CD4-positive, alpha-beta T cell treated with Interleukin-15 for 1 hour (primary cell): Measurements from ENCODE around the gene BPIFB4.

Source experiments
- DNase-seq: peaks from one replicate; pipeline ENCODE4 v3.0.0-alpha.2; 2020

The BPIFB4 gene

DNA sequence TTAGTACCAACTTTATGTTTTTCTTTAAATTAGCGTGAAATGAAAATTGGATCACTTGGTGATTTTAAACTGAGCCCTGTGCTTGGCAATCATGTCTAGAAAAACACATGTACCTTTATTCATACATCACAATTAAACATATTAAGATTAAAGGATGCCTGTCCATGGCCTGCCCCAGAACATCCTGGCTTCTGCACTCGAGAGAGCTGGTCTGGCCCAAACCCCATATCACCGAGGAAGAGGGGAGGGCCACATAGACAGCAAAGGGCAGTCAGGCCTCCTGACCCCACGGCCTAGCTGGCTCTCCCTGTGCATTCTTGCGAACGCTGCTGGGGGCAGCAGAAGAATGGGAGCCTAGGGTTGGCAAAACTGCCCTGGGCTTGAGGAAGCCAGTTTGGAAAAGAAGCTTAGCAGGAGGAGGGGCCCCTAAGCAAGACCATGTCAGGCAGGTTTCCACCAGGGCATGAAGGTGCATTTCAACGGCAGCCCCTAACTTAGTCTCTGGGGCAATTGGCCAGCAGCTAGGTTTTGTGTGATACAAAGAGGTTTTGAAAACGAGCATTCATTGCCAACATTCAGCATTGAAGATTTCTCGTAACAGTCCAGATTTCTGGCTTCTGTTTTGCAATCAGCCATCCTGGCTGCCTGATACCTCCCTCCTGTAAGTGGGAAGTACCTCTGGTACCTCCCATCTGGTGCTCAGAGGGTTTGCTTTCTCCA is 17.2 kb upstream of the BPIFB4 start:
- no peak for DNase-seq

DNA sequence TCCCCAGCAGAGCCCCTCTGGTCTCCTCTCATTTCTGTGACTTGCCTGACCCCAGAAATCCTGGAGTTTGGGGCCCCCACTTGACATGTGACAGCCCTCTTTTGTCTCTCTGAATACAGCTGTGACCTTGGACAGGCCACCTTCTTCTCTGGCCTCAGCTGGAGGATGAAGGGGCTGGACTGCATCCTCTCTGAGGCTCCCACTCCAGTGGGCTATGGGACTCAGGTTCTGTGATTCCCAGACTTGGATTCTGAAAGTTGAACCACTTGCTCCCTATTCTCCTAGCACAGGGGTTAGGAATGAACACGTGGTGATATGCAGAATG is 16.7 kb upstream of the BPIFB4 start:
- no peak for DNase-seq

DNA sequence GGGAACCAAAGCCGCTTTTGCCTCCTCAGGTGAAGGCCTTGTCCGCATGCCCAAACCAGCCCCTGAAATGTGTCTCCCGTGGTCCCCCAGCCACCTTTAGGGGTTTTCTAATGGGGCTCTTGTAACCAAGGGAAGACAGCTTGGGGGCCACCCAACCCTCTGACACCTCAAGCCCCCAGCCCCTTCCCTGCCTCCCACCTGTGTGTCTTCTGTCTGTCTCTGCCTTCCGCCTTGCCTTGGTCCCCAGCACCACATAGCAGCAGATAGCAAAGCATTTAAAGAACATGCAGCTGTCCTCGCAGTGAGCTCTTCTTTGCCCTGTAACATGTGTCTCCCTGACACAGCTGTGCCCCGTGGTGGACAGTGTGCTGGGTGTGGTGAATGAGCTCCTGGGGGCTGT is 16.2 kb upstream of the BPIFB4 start:
- no peak for DNase-seq

DNA sequence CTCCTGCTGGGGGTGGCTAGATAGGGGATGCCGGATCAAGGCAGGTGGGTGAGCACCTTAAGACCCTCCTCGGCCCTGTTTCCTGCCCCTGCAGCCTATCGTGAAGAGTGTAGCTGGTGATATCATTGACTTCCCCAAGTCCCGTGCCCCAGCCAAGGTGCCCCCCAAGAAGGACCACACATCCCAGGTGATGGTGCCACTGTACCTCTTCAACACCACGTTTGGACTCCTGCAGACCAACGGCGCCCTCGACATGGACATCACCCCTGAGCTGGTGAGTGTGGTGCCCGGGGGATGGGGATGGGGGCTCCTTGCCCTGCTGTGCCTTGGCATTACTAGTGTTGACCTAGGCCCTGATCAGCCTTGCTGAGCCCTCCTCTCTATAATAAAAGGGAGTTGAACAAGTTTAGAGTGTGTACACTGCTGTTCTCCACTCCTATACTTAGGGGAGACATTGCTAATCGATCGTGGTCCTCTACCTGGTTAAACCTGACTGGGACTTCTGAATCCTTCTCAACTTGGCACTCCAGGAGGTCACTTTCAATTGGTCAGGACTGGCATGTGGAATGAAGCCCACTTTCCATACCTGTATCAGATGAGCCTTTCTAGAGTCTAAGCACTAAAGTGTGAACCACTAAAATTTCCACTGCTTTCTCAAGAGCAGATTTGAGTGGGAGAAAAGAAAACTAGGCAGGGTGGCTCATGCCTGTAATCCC is 14.7 kb upstream of the BPIFB4 start:
- no peak for DNase-seq

DNA sequence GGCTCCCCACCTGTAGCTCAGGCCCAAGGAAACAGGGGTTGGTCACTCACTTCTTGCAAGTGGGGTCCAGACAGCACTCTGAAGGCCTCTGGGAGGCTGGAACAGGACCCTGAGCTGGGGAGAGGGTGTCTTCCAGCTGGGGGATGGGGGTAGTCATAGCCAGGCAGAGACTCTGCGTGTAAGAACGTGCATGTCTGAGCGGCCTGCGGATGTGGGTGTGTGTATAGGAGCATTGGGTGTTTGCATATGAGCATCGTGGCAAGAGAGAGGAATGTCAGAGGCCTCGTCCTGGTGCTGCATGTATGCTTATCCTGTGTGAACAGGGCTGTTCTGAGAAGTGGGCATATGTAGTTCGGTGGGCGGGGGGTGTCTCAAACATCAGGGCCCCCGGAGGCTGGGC is 13.7 kb upstream of the BPIFB4 start:
- no peak for DNase-seq

DNA sequence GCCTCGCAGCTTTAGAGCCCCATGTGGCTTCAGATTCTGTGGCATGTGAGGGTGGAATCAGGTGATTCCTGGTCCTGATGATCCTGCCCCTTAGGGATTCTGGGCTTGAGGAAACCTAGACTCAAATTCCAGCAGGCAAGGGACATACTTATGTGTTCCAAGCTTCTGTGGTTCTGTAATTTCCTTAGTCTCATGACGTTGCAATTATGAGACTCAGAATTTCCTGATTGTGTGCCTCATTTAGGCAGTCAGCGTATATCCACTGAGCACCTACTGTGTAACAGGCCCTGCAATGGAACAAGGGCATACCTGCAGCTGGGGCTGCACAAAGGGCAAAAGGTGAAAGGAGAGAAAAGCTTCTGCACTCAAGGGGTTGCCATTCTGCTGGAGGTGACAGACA is 11.6 kb upstream of the BPIFB4 start:
- no peak for DNase-seq

DNA sequence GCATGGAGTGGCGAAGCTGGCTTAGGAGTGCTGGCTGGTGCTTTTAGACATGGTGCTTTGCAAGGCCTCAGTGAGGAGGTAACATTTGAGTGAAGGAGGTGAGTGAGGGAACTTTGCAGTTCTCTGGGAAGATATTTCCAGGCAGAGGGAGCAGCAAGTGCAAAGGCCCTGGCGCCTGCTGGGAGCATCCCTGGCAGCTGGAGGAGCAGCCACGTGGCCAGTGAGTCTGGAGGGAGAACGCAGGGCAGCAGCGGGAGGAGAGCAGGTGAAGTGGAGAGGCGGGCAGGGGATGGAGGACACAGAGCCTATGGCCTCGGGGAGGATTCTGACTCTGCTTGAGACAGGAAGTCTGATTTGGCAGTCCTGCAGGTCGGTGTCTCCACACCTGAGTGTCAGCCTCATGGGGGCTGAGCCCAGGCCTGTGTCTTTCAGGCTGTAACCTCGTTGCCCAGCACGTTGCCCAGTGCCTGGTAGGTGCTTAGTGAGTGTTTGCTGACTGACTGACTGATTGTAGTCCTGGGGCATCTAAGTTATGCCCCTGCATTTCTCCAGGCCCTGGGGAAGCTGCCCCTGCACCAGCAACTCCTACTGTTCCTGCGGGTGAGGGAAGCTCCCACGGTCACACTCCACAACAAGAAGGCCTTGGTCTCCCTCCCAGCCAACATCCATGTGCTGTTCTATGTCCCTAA is 11.0 kb upstream of the BPIFB4 start:
- no peak for DNase-seq

DNA sequence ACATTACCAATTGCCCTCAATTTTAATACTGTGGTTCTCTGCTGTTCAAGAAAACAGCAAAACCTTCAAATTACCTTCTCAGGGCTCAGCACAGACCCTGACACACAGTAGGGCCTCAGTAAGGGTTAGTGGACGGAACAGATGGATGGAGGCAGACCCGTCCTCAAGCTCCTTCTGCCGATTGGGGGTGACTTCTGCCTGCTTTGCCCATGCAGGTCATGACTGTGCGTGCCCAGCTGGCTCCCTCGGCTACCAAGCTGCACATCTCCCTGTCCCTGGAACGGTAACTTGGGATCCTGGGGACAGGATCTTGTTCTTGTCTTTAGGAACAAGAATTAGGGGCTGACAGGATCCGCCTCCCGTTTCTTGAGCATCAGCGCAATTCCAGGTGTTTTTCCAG is 9.8 kb upstream of the BPIFB4 start:
- no peak for DNase-seq

DNA sequence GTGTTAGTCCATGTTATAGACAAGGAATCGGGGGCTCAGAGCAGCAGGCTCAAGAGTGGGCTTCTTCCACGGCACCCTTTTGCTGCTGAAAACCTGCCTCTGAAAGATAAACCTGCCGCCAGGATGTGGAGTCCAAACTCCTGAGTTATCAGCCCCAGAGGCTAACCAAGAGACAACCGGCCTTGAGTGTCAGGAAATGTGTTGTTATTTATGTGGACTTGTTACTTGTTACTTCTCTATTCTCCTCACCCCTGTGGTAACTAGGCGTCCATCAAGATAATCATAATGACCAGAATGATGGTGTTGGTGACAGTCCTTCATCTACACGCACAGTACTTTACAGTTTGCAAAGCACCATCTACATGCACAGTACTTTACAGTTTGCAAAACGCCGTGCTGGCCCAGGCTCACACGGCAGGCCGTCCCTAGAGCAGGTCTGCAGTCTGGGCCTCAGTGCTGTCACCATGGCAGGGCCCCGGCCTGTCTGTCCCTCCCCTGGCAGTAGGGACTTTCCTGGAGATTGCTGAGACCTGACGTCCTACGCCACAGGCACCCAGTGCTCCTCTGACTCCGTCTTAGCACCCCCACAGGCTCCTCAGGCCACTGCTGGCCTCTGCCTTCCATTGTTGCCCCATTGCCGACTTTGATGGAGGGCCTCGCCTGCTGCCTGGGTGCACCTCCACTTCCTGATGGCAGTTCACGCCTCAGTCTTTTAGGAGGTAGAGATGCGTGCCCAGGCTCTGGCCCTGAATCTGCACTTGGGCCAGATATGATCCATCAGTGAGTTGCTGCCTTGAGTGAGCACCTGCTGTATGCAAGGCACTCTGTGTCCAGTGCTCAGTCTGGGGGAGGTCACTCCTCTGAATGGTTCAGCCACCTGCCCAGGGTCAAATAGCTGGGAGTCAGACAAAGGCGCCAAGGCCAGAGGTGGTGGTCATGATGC is 9.1 kb upstream of the BPIFB4 start:
- no peak for DNase-seq

DNA sequence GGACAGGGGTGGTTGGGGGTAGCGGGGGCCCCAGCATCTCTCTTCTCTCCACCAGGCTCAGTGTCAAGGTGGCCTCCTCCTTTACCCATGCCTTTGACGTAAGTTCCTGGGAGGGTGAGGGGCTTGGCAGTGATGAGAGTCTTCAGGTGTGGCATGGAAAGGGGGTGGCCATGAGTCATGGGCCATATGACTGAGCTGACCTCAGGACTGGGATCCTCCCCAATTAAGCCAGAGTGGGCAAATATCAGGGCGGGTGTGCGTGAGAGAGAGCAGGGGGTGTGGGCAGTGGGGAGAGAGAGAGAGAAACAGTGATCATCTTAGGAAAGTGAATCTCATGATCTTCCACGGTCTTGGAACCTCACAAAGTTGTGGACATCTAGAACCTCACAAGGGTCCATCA is 8.2 kb upstream of the BPIFB4 start:
- no peak for DNase-seq

DNA sequence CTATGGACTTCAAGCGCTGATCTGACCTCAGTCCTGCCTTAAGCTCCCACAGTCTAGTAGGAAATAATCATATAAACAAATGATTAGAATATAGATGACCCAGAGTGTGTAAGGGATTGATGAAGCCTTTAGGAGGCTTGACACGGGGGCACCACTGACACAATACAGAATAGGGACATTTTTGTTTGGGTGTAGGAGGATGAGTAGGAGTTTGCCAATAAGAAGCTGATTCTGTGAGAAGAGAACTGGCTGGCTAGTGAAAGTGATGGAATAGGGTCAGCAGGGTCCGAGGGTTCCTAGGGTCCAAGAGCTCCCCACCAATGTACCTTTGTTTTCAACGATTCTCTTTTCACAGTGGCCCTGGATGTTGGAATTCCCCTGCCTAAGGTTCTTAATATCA is 7.1 kb upstream of the BPIFB4 start:
- no peak for DNase-seq

DNA sequence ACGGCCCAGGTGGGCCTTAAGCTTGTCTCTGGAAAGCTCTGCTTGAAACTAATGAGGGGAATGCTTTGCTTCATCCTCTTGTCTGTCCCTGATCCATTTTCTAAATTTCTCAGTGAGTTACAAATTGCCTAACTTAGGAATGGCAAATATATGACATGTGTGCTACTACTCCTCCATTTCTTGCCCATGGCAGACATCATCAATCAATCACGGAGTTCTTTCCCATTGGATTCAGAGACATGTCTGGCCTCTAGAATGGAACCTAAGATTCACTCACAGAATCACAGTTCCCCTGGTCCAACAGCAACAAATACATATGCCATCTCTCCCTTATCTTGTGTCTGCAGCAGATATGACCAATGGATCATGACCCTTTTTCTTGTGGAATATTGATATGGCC is 6.6 kb upstream of the BPIFB4 start:
- no peak for DNase-seq

DNA sequence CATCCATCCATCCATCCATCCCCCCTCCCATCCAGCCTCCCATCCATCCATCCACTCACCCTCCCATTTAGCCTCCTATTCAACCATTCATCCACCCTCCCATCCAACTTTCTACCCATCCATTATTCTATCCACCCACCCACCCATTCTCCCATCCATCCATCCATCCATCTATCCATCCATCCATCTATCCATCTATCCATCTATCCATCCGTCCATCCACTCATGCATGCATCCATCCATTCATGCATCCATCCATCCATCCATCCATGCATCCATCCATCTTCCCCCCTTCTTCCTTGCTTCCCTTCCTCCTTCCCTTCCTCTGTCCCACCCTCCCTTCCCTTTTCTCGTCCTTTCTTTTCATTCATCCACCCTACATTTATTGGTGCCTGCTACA is 4.8 kb upstream of the BPIFB4 start:
- DNase-seq: no peak

DNA sequence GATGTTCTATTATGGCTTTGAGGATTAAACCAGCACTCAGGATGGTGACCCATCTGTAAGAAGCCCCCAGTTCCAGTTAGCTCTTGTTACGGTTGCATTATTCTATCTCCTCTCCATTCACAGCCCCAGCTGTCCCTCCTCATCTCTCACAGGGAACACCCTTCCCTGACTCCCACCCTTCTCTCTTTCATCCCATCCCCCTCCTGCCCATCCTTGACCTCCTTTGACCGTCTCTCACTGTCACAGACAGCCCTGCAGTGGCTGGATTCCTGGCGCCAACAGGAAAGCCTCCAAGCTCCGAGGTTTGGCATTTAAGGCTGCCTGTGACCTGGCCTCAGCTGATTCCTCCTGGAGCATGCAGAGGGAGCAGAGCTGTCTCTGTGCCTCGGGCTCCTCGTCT is 4.2 kb upstream of the BPIFB4 start:
- no peak for DNase-seq

DNA sequence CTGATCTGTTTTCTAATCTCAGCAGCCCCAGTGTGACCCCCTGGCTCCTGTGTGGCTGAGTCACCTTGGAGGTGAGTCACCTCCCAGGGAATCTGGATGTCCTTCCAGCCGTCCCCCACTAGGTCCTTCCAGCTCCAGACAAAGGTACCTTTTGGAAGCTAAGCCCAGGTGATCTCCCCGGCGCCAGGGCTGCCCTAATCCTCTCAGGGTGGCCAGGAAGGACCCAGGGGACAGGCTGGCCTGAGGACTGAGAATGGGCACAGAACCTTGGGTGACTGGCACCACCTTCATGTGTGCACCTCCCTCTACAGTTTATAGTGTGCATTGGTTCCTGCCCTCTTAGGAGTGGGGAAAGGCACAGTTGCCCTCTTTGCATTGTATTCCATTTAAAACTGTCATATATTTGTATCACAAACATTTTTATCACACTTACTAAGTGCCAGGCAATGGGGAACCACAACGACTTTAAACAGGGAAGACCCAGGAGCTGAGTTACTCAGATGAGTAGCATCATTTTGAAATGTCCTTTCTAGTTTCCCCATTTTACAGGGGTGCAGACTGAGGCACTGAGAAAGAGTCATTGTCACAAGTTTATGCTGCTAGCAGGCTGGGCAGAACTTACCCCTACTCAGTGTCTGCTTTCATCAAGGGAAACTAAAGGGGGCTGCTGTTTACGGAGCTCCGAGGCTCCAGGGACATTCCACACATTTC is 2.6 kb upstream of the BPIFB4 start:
- DNase-seq: no peak

DNA sequence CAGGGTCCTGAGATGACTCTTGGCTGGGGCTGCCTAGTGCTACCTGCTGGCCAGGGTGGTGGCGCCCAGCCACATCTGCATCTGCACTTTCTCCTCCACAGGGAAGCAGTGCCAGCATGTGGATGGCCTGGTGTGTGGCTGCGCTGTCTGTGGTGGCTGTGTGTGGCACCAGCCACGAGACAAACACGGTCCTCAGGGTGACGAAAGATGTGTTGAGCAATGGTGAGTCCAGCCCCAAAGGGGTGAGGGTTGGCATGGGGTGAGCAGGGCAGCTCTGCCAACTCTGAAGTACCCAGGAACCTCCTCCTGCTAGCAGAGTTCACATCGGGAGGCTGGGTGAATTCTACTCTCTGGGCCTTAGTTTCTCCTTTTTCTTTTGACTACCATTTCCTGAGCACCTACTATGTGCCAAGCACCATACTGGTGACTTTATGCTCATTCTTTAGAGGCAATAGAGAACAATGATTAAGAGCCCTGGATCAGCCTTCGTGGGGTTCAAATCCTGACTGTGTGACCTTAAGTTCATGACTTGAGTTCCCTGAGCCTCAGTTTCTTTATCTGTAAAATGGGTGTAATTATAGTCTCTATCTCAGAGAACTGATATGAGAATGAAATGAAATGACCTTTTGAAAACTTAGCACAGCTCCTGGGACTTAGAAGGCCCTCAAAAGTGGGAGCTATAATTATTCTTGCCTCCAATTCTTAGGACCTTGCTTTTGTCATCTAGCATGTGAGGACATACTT is 2.1 kb downstream of the BPIFB4 start:
- no peak for DNase-seq

DNA sequence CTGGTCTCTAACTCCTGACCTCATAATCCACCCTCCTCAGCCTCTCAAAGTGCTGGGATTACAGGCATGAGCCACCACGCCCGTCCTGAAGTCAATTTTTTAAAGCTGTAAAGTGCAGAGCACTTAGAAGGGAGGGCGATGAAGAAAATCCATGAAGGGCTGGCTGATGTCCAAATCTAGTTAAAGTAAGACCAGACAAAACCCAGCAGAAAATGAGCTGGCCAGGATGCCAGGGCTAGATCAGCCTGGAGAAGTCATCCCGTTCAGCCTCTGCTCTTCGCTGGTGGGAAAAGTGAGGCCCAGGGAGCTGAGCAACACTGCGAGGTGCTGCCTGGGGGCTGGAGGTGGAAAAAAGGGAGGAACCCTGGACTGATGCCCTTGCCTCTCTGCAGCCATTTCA is 3.1 kb downstream of the BPIFB4 start:
- no peak for DNase-seq

DNA sequence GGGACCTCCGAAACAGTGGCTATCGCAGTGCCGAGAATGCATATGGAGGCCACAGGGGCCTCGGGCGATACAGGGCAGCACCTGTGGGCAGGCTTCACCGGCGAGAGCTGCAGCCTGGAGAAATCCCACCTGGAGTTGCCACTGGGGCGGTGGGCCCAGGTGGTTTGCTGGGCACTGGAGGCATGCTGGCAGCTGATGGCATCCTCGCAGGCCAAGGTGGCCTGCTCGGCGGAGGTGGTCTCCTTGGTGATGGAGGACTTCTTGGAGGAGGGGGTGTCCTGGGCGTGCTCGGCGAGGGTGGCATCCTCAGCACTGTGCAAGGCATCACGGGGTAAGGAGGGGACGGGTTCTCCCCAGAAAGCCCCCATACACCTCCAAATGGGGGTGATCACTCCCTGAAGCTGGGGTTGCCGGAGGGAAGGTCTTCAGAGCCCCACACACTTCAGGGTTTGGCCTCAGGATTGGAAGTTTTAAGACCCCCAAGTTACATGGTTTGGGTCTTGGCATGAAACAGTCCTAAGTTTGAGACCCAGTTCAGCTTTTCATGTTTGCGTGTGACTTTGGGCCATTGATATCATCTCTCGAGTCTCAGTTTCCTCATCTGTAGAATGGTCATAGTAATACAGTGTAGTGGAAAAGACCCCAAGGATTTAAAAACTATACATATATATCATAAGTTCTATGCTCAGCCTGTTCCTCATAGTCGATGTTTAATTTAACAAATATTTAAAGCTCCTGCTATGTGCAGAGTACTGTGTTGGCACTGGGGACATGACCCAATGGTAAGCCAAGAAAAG is 4.3 kb downstream of the BPIFB4 start:
- DNase-seq: no peak

DNA sequence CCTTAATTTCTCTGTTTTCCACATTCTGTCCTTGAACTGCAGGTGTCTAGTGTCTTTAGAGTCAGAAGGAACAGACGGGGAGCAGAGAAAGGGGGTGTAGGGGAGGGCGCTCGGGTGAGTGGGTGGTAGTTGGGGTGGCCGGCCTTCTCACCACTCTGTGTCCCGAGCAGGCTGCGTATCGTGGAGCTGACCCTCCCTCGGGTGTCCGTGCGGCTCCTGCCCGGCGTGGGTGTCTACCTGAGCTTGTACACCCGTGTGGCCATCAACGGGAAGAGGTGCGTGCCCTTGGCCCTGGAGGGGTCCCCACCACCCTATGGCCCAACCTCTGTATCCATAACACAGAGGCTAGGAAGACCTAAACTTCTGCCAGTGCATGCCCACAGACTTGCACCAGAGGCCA is 5.3 kb downstream of the BPIFB4 start:
- no peak for DNase-seq

DNA sequence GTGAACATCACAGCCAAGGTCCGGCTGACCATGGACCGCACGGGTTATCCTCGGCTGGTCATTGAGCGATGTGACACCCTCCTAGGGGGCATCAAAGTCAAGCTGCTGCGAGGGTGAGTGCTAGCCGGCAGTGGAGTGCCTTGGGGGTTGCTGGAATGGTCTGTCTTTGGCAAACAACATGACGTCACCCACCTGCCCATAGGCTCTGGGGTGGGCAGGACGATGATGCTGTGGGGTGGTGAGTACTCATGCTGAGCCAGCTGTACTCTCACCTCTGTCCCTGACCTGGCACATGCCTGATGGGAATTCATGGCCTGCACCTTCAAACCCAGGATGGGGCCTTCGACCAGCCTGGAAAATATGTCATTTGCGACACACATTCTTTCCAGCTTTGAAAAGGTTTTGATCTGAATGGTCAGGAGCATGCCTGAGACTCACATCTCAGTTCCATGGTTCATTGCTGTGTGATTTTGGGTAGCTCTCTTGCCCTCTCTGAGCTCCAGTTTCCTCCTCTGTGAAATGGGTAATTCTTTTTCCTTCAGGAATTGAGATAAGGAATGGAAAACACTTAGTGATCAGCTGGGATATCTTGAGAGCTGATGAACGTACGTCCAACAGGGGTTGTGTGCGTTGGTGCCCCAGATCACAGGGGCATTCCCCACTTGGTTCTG is 6.7 kb downstream of the BPIFB4 start:
- no peak for DNase-seq
